ENCODE results near the gene KY. TPM values are rescaled to one million over a fixed set of nuclear protein-coding genes. Genes with fewer than 3 reads are reported as not detected.

The KY gene
- total and polyA plus RNA-seq, 9 of the 15 experiments (the other 6 are each of a cell fraction or from before 2014, with no cell fraction given), result not detected

DNA sequence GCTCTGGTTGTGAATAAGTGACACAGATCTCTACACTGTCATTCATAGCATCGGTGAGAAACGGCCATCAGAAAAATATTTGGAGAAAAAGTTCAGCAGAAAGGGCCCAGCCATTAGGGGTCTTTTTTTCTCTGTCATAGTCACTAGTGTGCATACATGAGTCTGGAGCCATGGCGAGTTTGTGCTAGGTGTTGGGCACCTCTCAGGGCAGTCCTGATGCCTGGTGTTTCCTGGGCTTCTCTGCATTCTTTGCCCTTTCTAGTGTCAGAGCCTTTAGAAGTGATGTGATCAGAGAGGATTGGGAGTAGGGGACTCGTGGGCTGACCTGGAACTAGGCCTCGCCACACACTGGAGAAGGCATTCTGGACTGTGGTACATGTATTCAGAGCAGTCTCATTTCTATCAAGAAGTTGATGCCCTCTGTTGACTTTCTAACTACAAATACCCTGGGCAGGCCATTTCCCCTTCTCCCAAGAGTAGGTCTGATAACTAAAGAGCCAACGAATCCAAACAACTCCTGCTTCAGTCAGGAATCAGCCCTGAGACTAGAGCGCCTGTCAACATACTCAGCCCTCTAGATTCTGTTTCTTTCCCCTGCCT, 1.6 kb downstream of the KY start:
- no TSS peak for BruUV-seq (replicated peaks)
- in situ Hi-C loops (cut with MboI), result no loop called here
- intact Hi-C loops (cut with micrococcal nuclease), result no loop called here
- Histone ChIP-seq H3K36me3 (ENCODE audit: control insufficient read depth, insufficient read depth, low read length) (no peaks in the 10 kb centered on the region), H3K9ac (ENCODE audit: insufficient read depth in 1 of 2, low read depth in 2 of 2, low read length in 2 of 2) (no peak overlapping the region), H3K9me1 (ENCODE audit: control insufficient read depth, insufficient read depth, low read length) (no peaks in the 10 kb centered on the region), H3K4me3 (no peak overlapping the region), H3K4me1 (replicated peaks in 1 of 2; ENCODE audit: control insufficient read depth in 2 of 2, insufficient read depth in 2 of 2, low read length in 2 of 2) (no peaks in the 10 kb centered on the region; a peak in 1 of 5 replicates), H3K4me2 (ENCODE audit: insufficient read depth, low read length) (no peak overlapping the region), H2AFZ (ENCODE audit: low read depth, low read length) (no peak overlapping the region), H4K20me1 (replicated peaks; ENCODE audit: control insufficient read depth, insufficient read depth, low read length) (no peaks in the 10 kb centered on the region; the same call in 1 of the 2 replicates), H3K79me2 (ENCODE audit: control insufficient read depth, insufficient read depth, low read length) (no peaks in the 10 kb centered on the region), H3K9me3 (replicated peaks; ENCODE audit: control insufficient read depth, insufficient read depth, low read depth, low read length) (no peaks in the 10 kb centered on the region), H3K27me3 (ENCODE audit: control insufficient read depth in 2 of 2, insufficient read depth in 2 of 2, low read length in 2 of 2) (peaks cover 0 to 17% of the 10 kb centered on the region in 2 experiments; a peak in 2 of 5 replicates), H3K27ac (ENCODE audit: extremely low read depth, low read depth, low read length) (no peak overlapping the region)
- 0% methylated on average over 4 of the region's 7 CpGs for WGBS (ENCODE audit: insufficient coverage, low coverage, missing lambda C conversion rate)
- POLR2A ChIA-PET, result no interaction called here
- TF ChIP-seq, protein P1, sequence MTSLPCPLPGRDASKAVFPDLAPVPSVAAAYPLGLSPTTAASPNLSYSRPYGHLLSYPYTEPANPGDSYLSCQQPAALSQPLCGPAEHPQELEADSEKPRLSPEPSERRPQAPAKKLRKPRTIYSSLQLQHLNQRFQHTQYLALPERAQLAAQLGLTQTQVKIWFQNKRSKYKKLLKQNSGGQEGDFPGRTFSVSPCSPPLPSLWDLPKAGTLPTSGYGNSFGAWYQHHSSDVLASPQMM (CRISPR knock-in tag; IDR thresholded peaks at IDR 0.05), result no peak
- no peak for TF ChIP-seq CC2D1A (IDR thresholded peaks at IDR 0.05)
- no peak for TF ChIP-seq ADNP (tag; IDR thresholded peaks at IDR 0.05)
- TF ChIP-seq ZNF217 (CRISPR knock-in tag; IDR thresholded peaks at IDR 0.05), result no peak
- no peak for TF ChIP-seq TRIM24 (IDR thresholded peaks at IDR 0.05)
- TF ChIP-seq NR2C1 (IDR thresholded peaks at IDR 0.05), result no peak
- no peak for TF ChIP-seq NR2C1 (tag; IDR thresholded peaks at IDR 0.05)
- TF ChIP-seq ZNF707 (CRISPR knock-in tag; conservative IDR thresholded peaks at IDR 0.05), result no peak
- no peak for TF ChIP-seq ZKSCAN3 (CRISPR knock-in tag; IDR thresholded peaks at IDR 0.05)
- no peak for TF ChIP-seq ZNF324 (CRISPR knock-in tag; IDR thresholded peaks at IDR 0.05)
- no peak for TF ChIP-seq ZNF644 (tag; IDR thresholded peaks at IDR 0.05; ENCODE audit: low read depth)
- TF ChIP-seq, protein P2, sequence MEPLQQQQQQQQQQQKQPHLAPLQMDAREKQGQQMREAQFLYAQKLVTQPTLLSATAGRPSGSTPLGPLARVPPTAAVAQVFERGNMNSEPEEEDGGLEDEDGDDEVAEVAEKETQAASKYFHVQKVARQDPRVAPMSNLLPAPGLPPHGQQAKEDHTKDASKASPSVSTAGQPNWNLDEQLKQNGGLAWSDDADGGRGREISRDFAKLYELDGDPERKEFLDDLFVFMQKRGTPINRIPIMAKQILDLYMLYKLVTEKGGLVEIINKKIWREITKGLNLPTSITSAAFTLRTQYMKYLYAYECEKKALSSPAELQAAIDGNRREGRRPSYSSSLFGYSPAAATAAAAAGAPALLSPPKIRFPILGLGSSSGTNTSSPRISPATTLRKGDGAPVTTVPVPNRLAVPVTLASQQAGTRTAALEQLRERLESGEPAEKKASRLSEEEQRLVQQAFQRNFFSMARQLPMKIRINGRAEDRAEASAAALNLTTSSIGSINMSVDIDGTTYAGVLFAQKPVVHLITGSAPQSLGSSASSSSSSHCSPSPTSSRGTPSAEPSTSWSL (CRISPR knock-in tag; IDR thresholded peaks at IDR 0.05; ENCODE audit: borderline replicate concordance), result no peak
- TF ChIP-seq, protein P3, sequence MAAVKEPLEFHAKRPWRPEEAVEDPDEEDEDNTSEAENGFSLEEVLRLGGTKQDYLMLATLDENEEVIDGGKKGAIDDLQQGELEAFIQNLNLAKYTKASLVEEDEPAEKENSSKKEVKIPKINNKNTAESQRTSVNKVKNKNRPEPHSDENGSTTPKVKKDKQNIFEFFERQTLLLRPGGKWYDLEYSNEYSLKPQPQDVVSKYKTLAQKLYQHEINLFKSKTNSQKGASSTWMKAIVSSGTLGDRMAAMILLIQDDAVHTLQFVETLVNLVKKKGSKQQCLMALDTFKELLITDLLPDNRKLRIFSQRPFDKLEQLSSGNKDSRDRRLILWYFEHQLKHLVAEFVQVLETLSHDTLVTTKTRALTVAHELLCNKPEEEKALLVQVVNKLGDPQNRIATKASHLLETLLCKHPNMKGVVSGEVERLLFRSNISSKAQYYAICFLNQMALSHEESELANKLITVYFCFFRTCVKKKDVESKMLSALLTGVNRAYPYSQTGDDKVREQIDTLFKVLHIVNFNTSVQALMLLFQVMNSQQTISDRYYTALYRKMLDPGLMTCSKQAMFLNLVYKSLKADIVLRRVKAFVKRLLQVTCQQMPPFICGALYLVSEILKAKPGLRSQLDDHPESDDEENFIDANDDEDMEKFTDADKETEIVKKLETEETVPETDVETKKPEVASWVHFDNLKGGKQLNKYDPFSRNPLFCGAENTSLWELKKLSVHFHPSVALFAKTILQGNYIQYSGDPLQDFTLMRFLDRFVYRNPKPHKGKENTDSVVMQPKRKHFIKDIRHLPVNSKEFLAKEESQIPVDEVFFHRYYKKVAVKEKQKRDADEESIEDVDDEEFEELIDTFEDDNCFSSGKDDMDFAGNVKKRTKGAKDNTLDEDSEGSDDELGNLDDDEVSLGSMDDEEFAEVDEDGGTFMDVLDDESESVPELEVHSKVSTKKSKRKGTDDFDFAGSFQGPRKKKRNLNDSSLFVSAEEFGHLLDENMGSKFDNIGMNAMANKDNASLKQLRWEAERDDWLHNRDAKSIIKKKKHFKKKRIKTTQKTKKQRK (IDR thresholded peaks at IDR 0.05; ENCODE audit: borderline replicate concordance, low read depth, low read length), result no peak
- TF ChIP-seq SIN3A (IDR thresholded peaks at IDR 0.05; ENCODE audit: borderline replicate concordance in 2 of 2, control insufficient read depth in 1 of 2, low read depth in 2 of 2, low read length in 2 of 2), result no peak
- no peak for TF ChIP-seq MEF2D (tag; conservative IDR thresholded peaks at IDR 0.05; ENCODE audit: low read depth)
- FAIRE-seq (no peak), DNase-seq (ENCODE audit: extremely low read depth in 1 of 4, low spot score in 3 of 4) (no peak), ATAC-seq (no peak)
- CTCF ChIA-PET (ENCODE audit: low intra/inter-chr PET ratio), result no interaction called here

Data from K562 (cell line).